ENCODE data around the gene ZNF211.

DNA sequence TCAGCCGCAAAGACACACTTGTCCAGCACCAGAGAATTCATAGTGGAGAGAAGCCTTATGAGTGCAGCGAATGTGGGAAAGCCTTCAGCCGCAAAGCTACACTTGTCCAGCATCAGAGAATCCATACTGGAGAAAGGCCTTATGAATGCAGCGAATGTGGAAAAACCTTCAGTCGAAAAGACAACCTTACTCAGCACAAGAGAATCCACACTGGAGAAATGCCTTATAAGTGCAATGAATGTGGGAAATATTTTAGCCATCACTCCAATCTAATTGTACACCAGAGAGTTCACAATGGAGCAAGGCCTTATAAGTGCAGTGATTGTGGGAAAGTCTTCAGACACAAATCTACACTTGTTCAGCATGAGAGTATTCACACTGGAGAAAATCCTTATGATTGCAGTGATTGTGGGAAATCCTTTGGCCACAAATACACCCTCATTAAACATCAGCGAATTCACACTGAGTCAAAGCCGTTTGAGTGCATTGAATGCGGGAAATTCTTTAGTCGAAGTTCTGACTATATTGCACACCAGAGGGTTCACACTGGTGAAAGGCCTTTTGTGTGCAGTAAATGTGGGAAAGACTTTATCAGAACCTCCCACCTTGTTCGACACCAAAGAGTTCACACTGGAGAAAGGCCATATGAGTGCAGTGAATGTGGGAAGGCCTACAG is 12.2 kb upstream of the ZNF211 start:
- TF ChIP-seq CTCF (IDR thresholded peaks at IDR 0.05; ENCODE audit: insufficient read depth, low read length, poor library complexity, severe bottlenecking) (no peak), EZH2phosphoT487 (conservative IDR thresholded peaks at IDR 0.05; ENCODE audit: low read length) (no peak)
